8988T (cell line): ENCODE data around the gene NEK11.
"Not testable (repeated sequence)": the region's sequence is repeated elsewhere in the genome, so short reads cannot be mapped to it uniquely, and the experiment has no call there.

Source experiments
- DNase-seq: peaks from one replicate; pipeline ENCODE4 v3.0.0; 2011

Gene NEK11

GRCh38 chr3:131317667-131318066 is 291.0 kb downstream of the NEK11 start:
- no peak for DNase-seq

GRCh38 chr3:131323014-131323413 is 296.3 kb downstream of the NEK11 start:
- DNase-seq: no peak

- DNase-seq: no peak
Observed at GRCh38 chr3:131323792-131324191, 297.1 kb downstream of the NEK11 start.

- no peak for DNase-seq
Observed at GRCh38 chr3:131324923-131325322, 298.2 kb downstream of the NEK11 start.

GRCh38 chr3:131326307-131326706 is 299.6 kb downstream of the NEK11 start:
- DNase-seq: no peak

- no peak for DNase-seq
Observed at GRCh38 chr3:131328721-131329120, 302.0 kb downstream of the NEK11 start.

- DNase-seq: no peak
Observed at GRCh38 chr3:131329774-131330173, 303.1 kb downstream of the NEK11 start.

GRCh38 chr3:131331456-131332085 is 304.9 kb downstream of the NEK11 start:
- not testable (repeated sequence) for DNase-seq

GRCh38 chr3:131338948-131339640 is 312.4 kb downstream of the NEK11 start:
- DNase-seq: no peak

GRCh38 chr3:131341761-131342160 is 315.1 kb downstream of the NEK11 start:
- DNase-seq: no peak

GRCh38 chr3:131348911-131349310 is 322.2 kb downstream of the NEK11 start:
- DNase-seq: no peak

GRCh38 chr3:131349454-131349853 is 322.8 kb downstream of the NEK11 start:
- DNase-seq: no peak

- no peak for DNase-seq
Observed at GRCh38 chr3:131349946-131350347, 323.3 kb downstream of the NEK11 start.

GRCh38 chr3:131350506-131350905 is 323.8 kb downstream of the NEK11 start:
- DNase-seq: no peak

- no peak for DNase-seq
Observed at GRCh38 chr3:131353016-131353877, 326.6 kb downstream of the NEK11 start.

GRCh38 chr3:131353986-131354385 is 327.3 kb downstream of the NEK11 start:
- DNase-seq: no peak

GRCh38 chr3:131356006-131356595 is 329.4 kb downstream of the NEK11 start:
- no peak for DNase-seq

GRCh38 chr3:131357275-131357674 is 330.6 kb downstream of the NEK11 start:
- DNase-seq: no peak

- DNase-seq: no peak
Observed at GRCh38 chr3:131360191-131360755, 333.6 kb downstream of the NEK11 start.

GRCh38 chr3:131361066-131361463 is 334.4 kb downstream of the NEK11 start:
- DNase-seq: not testable (repeated sequence)

GRCh38 chr3:131361464-131362421 is 335.1 kb downstream of the NEK11 start:
- peak; percentile 47 for DNase-seq

- DNase-seq: no peak
Observed at GRCh38 chr3:131363275-131363674, 336.6 kb downstream of the NEK11 start.
